Muscle of leg (tissue), 11 donors: ENCODE measurements around the gene TCFL5. TPM values are rescaled to one million over a fixed set of nuclear protein-coding genes. Genes with fewer than 3 reads are reported as not detected.

Source experiments
- DNase-seq: peaks from one replicate; pipeline ENCODE4 v3.0.0; 2013
- H3K27ac ChIP-seq: one replicate; pipeline ENCODE4 v1.5.1; 2013; ENCODE audit warnings: mild to moderate bottlenecking, low read length, control low read depth
- H3K27me3 ChIP-seq: one replicate; pipeline ENCODE4 v1.6.1; 2013; ENCODE audit warnings: low read length; ENCODE audit not compliant: control insufficient read depth, insufficient read depth
- H3K36me3 ChIP-seq: one replicate; pipeline ENCODE4 v1.6.1; 2013; ENCODE audit warnings: low read length; ENCODE audit not compliant: control insufficient read depth, insufficient read depth
- H3K4me1 ChIP-seq: one replicate; pipeline ENCODE4 v1.6.1; 2013; ENCODE audit warnings: low read length; ENCODE audit not compliant: control insufficient read depth, insufficient read depth
- H3K4me3 ChIP-seq: one replicate; pipeline ENCODE4 v1.5.1; 2013; ENCODE audit warnings: low read length, control low read depth
- H3K9me3 ChIP-seq: replicated peaks from 2 replicates; pipeline ENCODE4 v1.6.1; 2013; ENCODE audit warnings: low read depth, low read length; ENCODE audit not compliant: control insufficient read depth
- WGBS: methylation state at CpG from one replicate; pipeline ENCODE4 v1.1.5; 2013; ENCODE audit warnings: missing lambda C conversion rate; ENCODE audit not compliant: insufficient coverage; 5-methylcytosine and 5-hydroxymethylcytosine counted together
- polyA plus RNA-seq, 8 donors: library from polyadenylated mRNA; unstranded; fragments of 120-200 nt; gene quantifications; one replicate each; pipeline versions ENCODE4 v1.2.1 to v1.2.3, GENCODE V29; 2013; ENCODE audit warnings: inconsistent platforms in 1 of 8, low replicate concordance in 1 of 8; ENCODE audit not compliant: insufficient read length in 8 of 8, insufficient read depth in 1 of 8
- total RNA-seq: library from RNA; stranded (reverse); fragments of 120-200 nt; gene quantifications from one replicate; pipeline ENCODE4 v1.2.4, GENCODE V29; 2013

TCFL5 gene
- total and polyA plus RNA-seq, 9 donors: 6.1 to 12.1 (median 8.2) TPM

- Histone ChIP-seq H3K9me3 (no peaks in the 10 kb centered on the region), H3K36me3 (peaks cover 47% of the 10 kb centered on the region), H3K27ac (peak overlapping the region; percentile 13), H3K27me3 (no peaks in the 10 kb centered on the region), H3K4me1 (peaks cover 35% of the 10 kb centered on the region), H3K4me3 (peak overlapping the region; percentile 35)
- DNase-seq: no peak
- 48% methylated on average over 5 of the region's 25 CpGs for WGBS
Observed at GRCh38 chr20:62804021-62804626, 57.5 kb downstream of the TCFL5 start.

GRCh38 chr20:62802026-62802712, 59.5 kb downstream of the TCFL5 start:
- 81% methylated on average over 21 of the region's 22 CpGs for whole genome bisulfite sequencing
- H3K4me3 ChIP-seq: no peak overlapping the region

GRCh38 chr20:62801284-62802010, 60.2 kb downstream of the TCFL5 start:
- Histone ChIP-seq H3K27me3 (no peaks in the 10 kb centered on the region), H3K9me3 (no peaks in the 10 kb centered on the region), H3K4me1 (peaks cover 32% of the 10 kb centered on the region), H3K4me3 (no peak overlapping the region), H3K27ac (no peak overlapping the region), H3K36me3 (peaks cover 43% of the 10 kb centered on the region)
- 78% methylated on average over 11 of the region's 15 CpGs for WGBS
- no peak for DNase-seq

More at GRCh38 chr20:62802026-62802712, 59.5 kb downstream of the TCFL5 start:
- Histone ChIP-seq H3K36me3 (peaks cover 48% of the 10 kb centered on the region), H3K27me3 (no peaks in the 10 kb centered on the region), H3K4me1 (peaks cover 35% of the 10 kb centered on the region), H3K9me3 (no peaks in the 10 kb centered on the region), H3K27ac (no peak overlapping the region)
- no peak for DNase-seq

- peaks cover 38% of the 10 kb centered on the region for H3K36me3 ChIP-seq
- H3K4me1 ChIP-seq: peaks cover 24% of the 10 kb centered on the region
- no peak for DNase-seq
- H3K27me3 ChIP-seq: no peaks in the 10 kb centered on the region
- H3K4me3 ChIP-seq: no peak overlapping the region
- H3K27ac ChIP-seq: no peak overlapping the region
- no peaks in the 10 kb centered on the region for H3K9me3 ChIP-seq
- WGBS: 76% methylated on average over 22 of the region's 26 CpGs
Observed at GRCh38 chr20:62800314-62801259, 61.0 kb downstream of the TCFL5 start.

DNA sequence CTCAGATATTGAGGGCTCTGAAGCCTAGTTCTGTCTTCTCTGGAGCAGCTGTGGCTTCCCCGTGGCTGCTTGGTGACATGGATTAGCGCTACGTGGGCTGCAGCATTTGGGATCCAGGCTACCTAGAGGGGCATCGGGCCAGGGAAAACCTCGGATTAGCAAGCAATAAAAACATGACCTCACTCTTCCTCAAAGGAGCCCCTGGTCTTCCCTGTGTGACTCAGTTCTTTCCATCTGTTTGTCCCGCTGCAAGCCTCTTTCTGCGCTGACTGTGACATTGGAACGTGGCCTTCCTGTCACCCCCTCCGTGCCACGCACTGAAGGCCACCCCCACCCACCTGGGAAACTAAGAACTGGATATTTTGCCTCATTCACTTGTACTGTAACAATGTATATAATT, 61.7 kb downstream of the TCFL5 start:
- peaks cover 26% of the 10 kb centered on the region for H3K4me1 ChIP-seq
- H3K27me3 ChIP-seq: no peaks in the 10 kb centered on the region
- DNase-seq: no peak
- WGBS: 63% methylated on average over 6 of the region's 10 CpGs
- H3K27ac ChIP-seq: no peak overlapping the region
- H3K9me3 ChIP-seq: no peaks in the 10 kb centered on the region
- H3K36me3 ChIP-seq: peaks cover 38% of the 10 kb centered on the region
- H3K4me3 ChIP-seq: no peak overlapping the region

GRCh38 chr20:62799459-62799858, 62.2 kb downstream of the TCFL5 start:
- 92% methylated on average over 19 of the region's 19 CpGs for WGBS
- peaks cover 30% of the 10 kb centered on the region for H3K4me1 ChIP-seq
- H3K36me3 ChIP-seq: peaks cover 38% of the 10 kb centered on the region
- H3K27ac ChIP-seq: no peak overlapping the region
- H3K4me3 ChIP-seq: no peak overlapping the region
- H3K27me3 ChIP-seq: no peaks in the 10 kb centered on the region
- no peak for DNase-seq
- H3K9me3 ChIP-seq: no peaks in the 10 kb centered on the region

GRCh38 chr20:62799036-62799435, 62.6 kb downstream of the TCFL5 start:
- no peak for DNase-seq
- Histone ChIP-seq H3K36me3 (peaks cover 38% of the 10 kb centered on the region), H3K27me3 (no peaks in the 10 kb centered on the region), H3K4me1 (peaks cover 27% of the 10 kb centered on the region), H3K4me3 (no peak overlapping the region), H3K27ac (no peak overlapping the region), H3K9me3 (no peaks in the 10 kb centered on the region)
- 84% methylated on average over 8 of the region's 8 CpGs for WGBS

GRCh38 chr20:62797671-62798532, 63.7 kb downstream of the TCFL5 start:
- Histone ChIP-seq H3K27me3 (no peaks in the 10 kb centered on the region), H3K9me3 (no peaks in the 10 kb centered on the region), H3K36me3 (peaks cover 38% of the 10 kb centered on the region), H3K27ac (no peak overlapping the region), H3K4me3 (no peak overlapping the region), H3K4me1 (peaks cover 34% of the 10 kb centered on the region)
- no peak for DNase-seq
- 84% methylated on average over 26 of the region's 26 CpGs for WGBS
